ENCODE results near the gene BCAS4. TPM values are rescaled to one million over a fixed set of nuclear protein-coding genes. Genes with fewer than 3 reads are reported as not detected.
"Not testable (repeated sequence)": the region's sequence is repeated elsewhere in the genome, so short reads cannot be mapped to it uniquely, and the experiment has no call there.

Gene BCAS4
- total RNA-seq, 2 donors from 2014 or later: 9.5 to 25.2 TPM

GRCh38 chr20:50879649-50880550, 85.0 kb downstream of the BCAS4 start:
- no peak overlapping the region for H3K4me3 Mint-ChIP-seq
- H3K4me1 ChIP-seq (ENCODE audit: control insufficient read depth, insufficient read depth, low read length): no peaks in the 10 kb centered on the region
- no peaks in the 10 kb centered on the region for H3K36me3 ChIP-seq (ENCODE audit: control insufficient read depth, insufficient read depth, low read length)
- peaks cover 7% of the 10 kb centered on the region for H3K4me1 Mint-ChIP-seq
- H3K9me3 ChIP-seq (ENCODE audit: control insufficient read depth, low read length): no peaks in the 10 kb centered on the region
- H3K36me3 Mint-ChIP-seq (ENCODE audit: low read depth): peaks cover 23% of the 10 kb centered on the region
- H3K27ac Mint-ChIP-seq: peak overlapping the region; percentile 17
- WGBS, 2 experiments (ENCODE audit: insufficient coverage in 1 of 2, insufficient read length in 1 of 2): 92 to 94% methylated on average over 15 to 20 of the region's 20 CpGs
- DNase-seq: no peak
- H3K9me3 Mint-ChIP-seq: no peaks in the 10 kb centered on the region
- no peak overlapping the region for H3K4me3 ChIP-seq (ENCODE audit: low read length)
- H3K27me3 ChIP-seq (ENCODE audit: control insufficient read depth, insufficient read depth, low read length, poor library complexity, severe bottlenecking): no peaks in the 10 kb centered on the region
- no peaks in the 10 kb centered on the region for H3K27me3 Mint-ChIP-seq (ENCODE audit: insufficient read depth)
- H3K9ac ChIP-seq (ENCODE audit: extremely low read depth, low read length, poor library complexity, severe bottlenecking): no peak overlapping the region
- TF ChIP-seq, protein P1, sequence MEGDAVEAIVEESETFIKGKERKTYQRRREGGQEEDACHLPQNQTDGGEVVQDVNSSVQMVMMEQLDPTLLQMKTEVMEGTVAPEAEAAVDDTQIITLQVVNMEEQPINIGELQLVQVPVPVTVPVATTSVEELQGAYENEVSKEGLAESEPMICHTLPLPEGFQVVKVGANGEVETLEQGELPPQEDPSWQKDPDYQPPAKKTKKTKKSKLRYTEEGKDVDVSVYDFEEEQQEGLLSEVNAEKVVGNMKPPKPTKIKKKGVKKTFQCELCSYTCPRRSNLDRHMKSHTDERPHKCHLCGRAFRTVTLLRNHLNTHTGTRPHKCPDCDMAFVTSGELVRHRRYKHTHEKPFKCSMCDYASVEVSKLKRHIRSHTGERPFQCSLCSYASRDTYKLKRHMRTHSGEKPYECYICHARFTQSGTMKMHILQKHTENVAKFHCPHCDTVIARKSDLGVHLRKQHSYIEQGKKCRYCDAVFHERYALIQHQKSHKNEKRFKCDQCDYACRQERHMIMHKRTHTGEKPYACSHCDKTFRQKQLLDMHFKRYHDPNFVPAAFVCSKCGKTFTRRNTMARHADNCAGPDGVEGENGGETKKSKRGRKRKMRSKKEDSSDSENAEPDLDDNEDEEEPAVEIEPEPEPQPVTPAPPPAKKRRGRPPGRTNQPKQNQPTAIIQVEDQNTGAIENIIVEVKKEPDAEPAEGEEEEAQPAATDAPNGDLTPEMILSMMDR (conservative IDR thresholded peaks at IDR 0.05): no peak
- no peak overlapping the region for H3K27ac ChIP-seq (ENCODE audit: low read depth, low read length)

- not testable (repeated sequence) for H3K27me3 ChIP-seq (ENCODE audit: control insufficient read depth, insufficient read depth, low read length, poor library complexity, severe bottlenecking); H3K36me3 ChIP-seq (ENCODE audit: control insufficient read depth, insufficient read depth, low read length); H3K27me3 Mint-ChIP-seq (ENCODE audit: insufficient read depth); H3K4me3 Mint-ChIP-seq; H3K4me1 Mint-ChIP-seq; H3K9me3 Mint-ChIP-seq; H3K9me3 ChIP-seq (ENCODE audit: control insufficient read depth, low read length); H3K27ac ChIP-seq (ENCODE audit: low read depth, low read length); H3K9ac ChIP-seq (ENCODE audit: extremely low read depth, low read length, poor library complexity, severe bottlenecking); H3K4me3 ChIP-seq (ENCODE audit: low read length); DNase-seq; H3K27ac Mint-ChIP-seq; H3K4me1 ChIP-seq (ENCODE audit: control insufficient read depth, insufficient read depth, low read length)
- WGBS, 2 experiments (ENCODE audit: insufficient coverage in 1 of 2, insufficient read length in 1 of 2): 88 to 91% methylated on average over 4 of the region's 5 CpGs
- H3K36me3 Mint-ChIP-seq (ENCODE audit: low read depth): peaks cover 15% of the 10 kb centered on the region
Observed at GRCh38 chr20:50881759-50882424, 87.0 kb downstream of the BCAS4 start.

- H3K4me3 Mint-ChIP-seq: no peak overlapping the region
Observed at GRCh38 chr20:50883856-50884255, 89.0 kb downstream of the BCAS4 start.

More at GRCh38 chr20:50883856-50884255, 89.0 kb downstream of the BCAS4 start:
- Mint-ChIP-seq H3K36me3 (ENCODE audit: low read depth) (peaks cover 18% of the 10 kb centered on the region), H3K27me3 (ENCODE audit: insufficient read depth) (no peaks in the 10 kb centered on the region), H3K4me1 (no peaks in the 10 kb centered on the region), H3K27ac (peak overlapping the region; percentile 58), H3K9me3 (no peaks in the 10 kb centered on the region)
- peaks cover 7% of the 10 kb centered on the region for H3K36me3 ChIP-seq (ENCODE audit: control insufficient read depth, insufficient read depth, low read length)
- H3K27me3 ChIP-seq (ENCODE audit: control insufficient read depth, insufficient read depth, low read length, poor library complexity, severe bottlenecking): no peaks in the 10 kb centered on the region
- 90% methylated on average over 3 to 11 of the region's 11 CpGs for WGBS, 2 experiments (ENCODE audit: insufficient coverage in 1 of 2, insufficient read length in 1 of 2)
- DNase-seq: no peak
- no peaks in the 10 kb centered on the region for H3K9me3 ChIP-seq (ENCODE audit: control insufficient read depth, low read length)
- no peak overlapping the region for H3K27ac ChIP-seq (ENCODE audit: low read depth, low read length)
- no peaks in the 10 kb centered on the region for H3K4me1 ChIP-seq (ENCODE audit: control insufficient read depth, insufficient read depth, low read length)
- TF ChIP-seq, protein P1 (conservative IDR thresholded peaks at IDR 0.05): no peak
- H3K4me3 ChIP-seq (ENCODE audit: low read length): no peak overlapping the region
- no peak overlapping the region for H3K9ac ChIP-seq (ENCODE audit: extremely low read depth, low read length, poor library complexity, severe bottlenecking)

All from endodermal cell (in vitro differentiated cells).